CD14-positive monocyte (primary cell): ENCODE data around the gene VSTM2B. TPM values are rescaled to one million over a fixed set of nuclear protein-coding genes. Genes with fewer than 3 reads are reported as not detected.

Experiments used
- DNase-seq, 3 donors: peaks; one replicate each; pipeline ENCODE4 v3.0.0-alpha.2; 2011 to 2022
- H2AFZ ChIP-seq: 2 replicates; pipeline ENCODE4 v1.6.0; 2012; ENCODE audit warnings: mild to moderate bottlenecking, low read depth, low read length, inconsistent platforms; ENCODE audit not compliant: insufficient read depth, poor library complexity, severe bottlenecking
- H3K27ac ChIP-seq, 2 donors: 1 replicate in 1 of 2; 2 replicates in 1 of 2; pipeline ENCODE4 v1.5.1; 2012 to 2013; ENCODE audit warnings: low read length in 2 of 2, control low read depth in 1 of 2, inconsistent platforms in 1 of 2, low read depth in 1 of 2, mild to moderate bottlenecking in 1 of 2
- H3K27me3 ChIP-seq, 2 donors: one replicate each; pipeline versions ENCODE4 v1.6.0 to v1.6.1; 2011 to 2013; ENCODE audit warnings: low read length in 2 of 2; ENCODE audit not compliant: control insufficient read depth in 2 of 2, insufficient read depth in 2 of 2
- H3K36me3 ChIP-seq, 2 donors: replicated peaks in 1 of 2; 1 replicate in 1 of 2; 2 replicates in 1 of 2; pipeline versions ENCODE4 v1.5.1 to v1.6.1; 2012 to 2013; ENCODE audit warnings: low read length in 2 of 2, control low read depth in 1 of 2, inconsistent platforms in 1 of 2, mild to moderate bottlenecking in 1 of 2; ENCODE audit not compliant: insufficient read depth in 2 of 2, control insufficient read depth in 1 of 2
- H3K4me1 ChIP-seq, 2 donors: 1 replicate in 1 of 2; 2 replicates in 1 of 2; pipeline versions ENCODE4 v1.5.1 to v1.6.1; 2012 to 2013; ENCODE audit warnings: low read length in 2 of 2, control low read depth in 1 of 2, inconsistent platforms in 1 of 2, mild to moderate bottlenecking in 1 of 2, moderate library complexity in 1 of 2; ENCODE audit not compliant: insufficient read depth in 2 of 2, control insufficient read depth in 1 of 2
- H3K4me2 ChIP-seq: replicated peaks from 2 replicates; pipeline ENCODE3; 2012; ENCODE audit warnings: low read length, moderate library complexity, mild to moderate bottlenecking; ENCODE audit not compliant: poor library complexity, severe bottlenecking; ENCODE audit errors: extremely low read depth
- H3K4me3 ChIP-seq, 3 experiments: fragments of 200-600 bp in 1 of 3; sonication (generic) in 1 of 3; replicated peaks in 1 of 3; 1 replicate in 2 of 3; 2 replicates in 1 of 3; pipeline ENCODE4 v1.5.1; 2011 to 2013; ENCODE audit warnings: low read length in 3 of 3, mild to moderate bottlenecking in 3 of 3, control low read depth in 2 of 3, low read depth in 2 of 3, inconsistent platforms in 1 of 3, moderate library complexity in 1 of 3
- H3K79me2 ChIP-seq: 2 replicates; pipeline ENCODE4 v1.6.0; 2012; ENCODE audit warnings: mild to moderate bottlenecking, control low read depth, inconsistent platforms, low read length, moderate library complexity; ENCODE audit not compliant: insufficient read depth
- H3K9ac ChIP-seq: 2 replicates; pipeline ENCODE4 v1.6.0; 2017; ENCODE audit warnings: low read length, mild to moderate bottlenecking; ENCODE audit not compliant: insufficient read depth, poor library complexity, severe bottlenecking
- H3K9me3 ChIP-seq, 2 donors: replicated peaks in 1 of 2; 1 replicate in 1 of 2; 2 replicates in 1 of 2; pipeline versions ENCODE4 v1.5.1 to v1.6.1; 2012 to 2013; ENCODE audit warnings: low read length in 2 of 2, control low read depth in 1 of 2; ENCODE audit not compliant: control insufficient read depth in 1 of 2, insufficient read depth in 1 of 2
- H4K20me1 ChIP-seq: 2 replicates; pipeline ENCODE4 v1.6.0; 2012; ENCODE audit warnings: mild to moderate bottlenecking, low read length, control low read depth, moderate library complexity; ENCODE audit not compliant: insufficient read depth
- H3K27ac Mint-ChIP-seq, 7 donors: one replicate each; pipeline ENCODE4 v1.8.0; 2020; ENCODE audit warnings: mild to moderate bottlenecking in 7 of 7, mixed read lengths in 7 of 7, moderate library complexity in 6 of 7, inconsistent platforms in 2 of 7
- H3K27me3 Mint-ChIP-seq, 3 donors: one replicate each; pipeline ENCODE4 v1.8.0; 2021 to 2022; ENCODE audit warnings: low read depth in 3 of 3, mild to moderate bottlenecking in 3 of 3, mixed read lengths in 3 of 3, moderate library complexity in 3 of 3, inconsistent platforms in 1 of 3
- H3K36me3 Mint-ChIP-seq, 2 donors: one replicate each; pipeline ENCODE4 v1.8.0; 2020; ENCODE audit warnings: mixed read lengths in 2 of 2, inconsistent platforms in 1 of 2, mild to moderate bottlenecking in 1 of 2
- H3K4me1 Mint-ChIP-seq: one replicate; pipeline ENCODE4 v1.8.0; 2020; ENCODE audit warnings: mild to moderate bottlenecking, mixed read lengths
- H3K4me3 Mint-ChIP-seq, 2 donors: one replicate each; pipeline ENCODE4 v1.8.0; 2020; ENCODE audit warnings: mild to moderate bottlenecking in 2 of 2, mixed read lengths in 2 of 2, moderate library complexity in 1 of 2
- H3K9me3 Mint-ChIP-seq, 7 donors: one replicate each; pipeline ENCODE4 v1.8.0; 2020 to 2022; ENCODE audit warnings: mixed read lengths in 7 of 7, mild to moderate bottlenecking in 6 of 7, moderate library complexity in 6 of 7, inconsistent platforms in 2 of 7
- CTCF ChIP-seq: fragments of 200-600 bp; IDR thresholded peaks from one replicate; pipeline ENCODE4 v1.8.0; 2022; ENCODE audit warnings: antibody characterized with exemption, mild to moderate bottlenecking
- WGBS: methylation state at CpG from one replicate; pipeline ENCODE4 v1.1.5; 2013; ENCODE audit warnings: missing lambda C conversion rate; ENCODE audit not compliant: insufficient coverage; 5-methylcytosine and 5-hydroxymethylcytosine counted together
- intact Hi-C, 2 donors: fragments of 100-400 bp; cut with micrococcal nuclease; formaldehyde crosslinking; loops; one replicate each; pipeline versions ENCODE4 v1.15.0 to v1.15.1; 2023
- polyA plus RNA-seq, 3 donors: library from polyadenylated mRNA; depleted of rRNA in 1 of 3; unstranded in 2 of 3; stranded (reverse) in 1 of 3; fragments of 300-500 nt in 2 of 3; fragments of >200 nt in 1 of 3; fragmentation: Illumina TruSeq in 2 of 3; gene quantifications; 1 replicate in 2 of 3; 2 replicates in 1 of 3; pipeline ENCODE4 v1.2.3, GENCODE V29; 2012 to 2021

Gene VSTM2B
- polyA plus RNA-seq, 3 donors, result not detected

GRCh38 chr19:29538651-29539050 lies 12.9 kb downstream of the VSTM2B start:
- no peaks in the 10 kb centered on the region for H3K9me3 ChIP-seq
- H3K4me3 ChIP-seq, result no peak overlapping the region
- H3K4me3 Mint-ChIP-seq, result no peak overlapping the region
- no peaks in the 10 kb centered on the region for H3K36me3 Mint-ChIP-seq
- intact Hi-C loops, result no loop called here
- no peak for TF ChIP-seq CTCF
- H2AFZ ChIP-seq, result no peak overlapping the region
- no CpG with 5 or more reads among the region's 3 CpGs for WGBS
- no peak overlapping the region for H3K4me2 ChIP-seq
- no peaks in the 10 kb centered on the region for H3K36me3 ChIP-seq
- no peaks in the 10 kb centered on the region for H3K27me3 ChIP-seq
- peaks cover 0 to 3% (median 0%) of the 10 kb centered on the region in 7 donors for H3K9me3 Mint-ChIP-seq
- H3K27ac Mint-ChIP-seq, result no peak overlapping the region
- peaks cover 4 to 7% (median 4%) of the 10 kb centered on the region in 3 donors for H3K27me3 Mint-ChIP-seq
- H3K9ac ChIP-seq, result no peak overlapping the region
- no peaks in the 10 kb centered on the region for H3K4me1 Mint-ChIP-seq
- DNase-seq, result no peak
- no peak overlapping the region for H3K27ac ChIP-seq
- H3K79me2 ChIP-seq, result no peaks in the 10 kb centered on the region
- no peaks in the 10 kb centered on the region for H4K20me1 ChIP-seq
- no peaks in the 10 kb centered on the region for H3K4me1 ChIP-seq

GRCh38 chr19:29539131-29539530 lies 13.3 kb downstream of the VSTM2B start:
- Histone ChIP-seq H3K27me3 (no peaks in the 10 kb centered on the region), H3K9ac (no peak overlapping the region), H3K4me2 (no peak overlapping the region), H4K20me1 (no peaks in the 10 kb centered on the region), H3K4me3 (no peak overlapping the region), H3K9me3 (no peaks in the 10 kb centered on the region), H3K27ac (no peak overlapping the region), H2AFZ (no peak overlapping the region), H3K79me2 (no peaks in the 10 kb centered on the region), H3K4me1 (no peaks in the 10 kb centered on the region), H3K36me3 (no peaks in the 10 kb centered on the region)
- intact Hi-C loops, result no loop called here
- DNase-seq, result no peak
- Mint-ChIP-seq H3K4me1 (no peaks in the 10 kb centered on the region), H3K9me3 (peaks cover 0 to 3% (median 0%) of the 10 kb centered on the region in 7 donors), H3K4me3 (no peak overlapping the region), H3K27ac (no peak overlapping the region), H3K27me3 (peaks cover 4 to 7% (median 4%) of the 10 kb centered on the region in 3 donors), H3K36me3 (no peaks in the 10 kb centered on the region)
- no peak for TF ChIP-seq CTCF
- 87% methylated on average over 8 of the region's 9 CpGs for WGBS
